Osteoblast (primary cell): ENCODE results near the gene ZNF724. TPM values are rescaled to one million over a fixed set of nuclear protein-coding genes. Genes with fewer than 3 reads are reported as not detected.
"Not testable (repeated sequence)": the region's sequence is repeated elsewhere in the genome, so short reads cannot be mapped to it uniquely, and the experiment has no call there.

ENCODE experiments used
- DNase-seq: peaks from one replicate; pipeline ENCODE4 v3.0.0; 2011; ENCODE audit warnings: low spot score, mixed read lengths; ENCODE audit not compliant: insufficient read length; ENCODE audit errors: missing footprints
- H2AFZ ChIP-seq: 2 replicates; pipeline ENCODE4 v1.6.0; 2011; ENCODE audit warnings: mild to moderate bottlenecking, low read length
- H3K27ac ChIP-seq: 2 replicates; pipeline ENCODE4 v1.5.1; 2011; ENCODE audit warnings: mild to moderate bottlenecking, low read depth, low read length, moderate library complexity
- H3K27me3 ChIP-seq: 2 replicates; pipeline ENCODE4 v1.6.0; 2012; ENCODE audit warnings: mild to moderate bottlenecking, control low read depth, inconsistent platforms, low read length, moderate library complexity; ENCODE audit not compliant: insufficient read depth
- H3K36me3 ChIP-seq: 2 replicates; pipeline ENCODE4 v1.5.1; 2011; ENCODE audit warnings: mild to moderate bottlenecking, low read length, control low read depth, moderate library complexity; ENCODE audit not compliant: insufficient read depth
- H3K4me1 ChIP-seq: 2 replicates; pipeline ENCODE4 v1.5.1; 2011; ENCODE audit warnings: mild to moderate bottlenecking, low read length, control low read depth, moderate library complexity; ENCODE audit not compliant: insufficient read depth
- H3K4me2 ChIP-seq: 2 replicates; pipeline ENCODE4 v1.6.0; 2011; ENCODE audit warnings: mild to moderate bottlenecking, low read length; ENCODE audit not compliant: insufficient read depth
- H3K4me3 ChIP-seq: fragments of 200-600 bp; sonication (generic); 3 replicates; pipeline ENCODE4 v1.5.1; 2012; ENCODE audit warnings: mild to moderate bottlenecking, low read length, inconsistent platforms; ENCODE audit not compliant: insufficient read depth
- H3K79me2 ChIP-seq: 2 replicates; pipeline ENCODE4 v1.6.0; 2012; ENCODE audit warnings: mild to moderate bottlenecking, low read length, control low read depth, inconsistent platforms; ENCODE audit not compliant: insufficient read depth
- H3K9me3 ChIP-seq: 2 replicates; pipeline ENCODE4 v1.5.1; 2011; ENCODE audit warnings: low read depth, low read length, control low read depth
- H4K20me1 ChIP-seq: 2 replicates; pipeline ENCODE4 v1.6.0; 2012; ENCODE audit warnings: mild to moderate bottlenecking, low read length, control low read depth; ENCODE audit not compliant: insufficient read depth
- total RNA-seq: library from RNA; depleted of rRNA; stranded (reverse); fragments of >200 nt; gene quantifications from 2 replicates; pipeline ENCODE4 v1.2.3, GENCODE V29; 2012
- TF ChIP-seq, protein P1 (sequence below): IDR thresholded peaks from 2 replicates; pipeline ENCODE4 v1.5.1; 2011; ENCODE audit warnings: mild to moderate bottlenecking, low read depth, low read length, moderate library complexity; ENCODE audit errors: extremely low read depth

The ZNF724 gene
- total RNA-seq, 1 donor: 2.5 TPM

DNA sequence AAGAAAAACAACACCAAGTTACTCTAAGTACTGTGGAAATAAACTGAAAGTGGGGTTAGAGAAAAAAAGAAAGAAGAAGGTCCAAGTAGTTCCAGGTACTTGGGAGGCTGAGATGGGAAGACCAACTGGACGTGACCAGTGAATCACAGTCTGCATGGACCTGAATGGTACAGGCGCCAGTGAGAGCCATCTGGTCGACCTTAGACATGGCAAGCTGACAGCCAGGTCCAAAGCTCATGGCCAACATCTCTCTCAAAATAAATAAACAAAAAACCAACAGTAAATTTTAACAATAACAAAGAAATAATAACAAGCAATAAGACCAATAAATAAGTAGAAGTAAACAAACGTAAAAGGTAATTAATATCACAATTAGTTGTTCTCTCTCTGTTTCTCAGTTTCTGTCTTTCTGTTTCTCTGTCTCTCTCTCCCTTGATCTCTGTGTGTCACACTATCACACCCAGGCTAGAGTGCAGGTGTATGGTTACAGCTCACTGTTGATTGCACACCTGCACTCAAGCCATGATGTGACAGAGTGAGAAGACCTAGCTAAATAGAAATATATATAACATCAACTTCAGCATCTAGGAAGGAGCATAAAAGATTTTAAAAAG lies 31.6 kb upstream of the ZNF724 start:
- Histone ChIP-seq H4K20me1 (no peaks in the 10 kb centered on the region), H3K4me2 (no peak overlapping the region), H3K79me2 (no peaks in the 10 kb centered on the region), H3K27ac (no peak overlapping the region), H3K4me3 (no peak overlapping the region), H2AFZ (no peak overlapping the region), H3K27me3 (no peaks in the 10 kb centered on the region), H3K36me3 (no peaks in the 10 kb centered on the region), H3K9me3 (no peaks in the 10 kb centered on the region), H3K4me1 (no peaks in the 10 kb centered on the region)
- TF ChIP-seq, protein P1, sequence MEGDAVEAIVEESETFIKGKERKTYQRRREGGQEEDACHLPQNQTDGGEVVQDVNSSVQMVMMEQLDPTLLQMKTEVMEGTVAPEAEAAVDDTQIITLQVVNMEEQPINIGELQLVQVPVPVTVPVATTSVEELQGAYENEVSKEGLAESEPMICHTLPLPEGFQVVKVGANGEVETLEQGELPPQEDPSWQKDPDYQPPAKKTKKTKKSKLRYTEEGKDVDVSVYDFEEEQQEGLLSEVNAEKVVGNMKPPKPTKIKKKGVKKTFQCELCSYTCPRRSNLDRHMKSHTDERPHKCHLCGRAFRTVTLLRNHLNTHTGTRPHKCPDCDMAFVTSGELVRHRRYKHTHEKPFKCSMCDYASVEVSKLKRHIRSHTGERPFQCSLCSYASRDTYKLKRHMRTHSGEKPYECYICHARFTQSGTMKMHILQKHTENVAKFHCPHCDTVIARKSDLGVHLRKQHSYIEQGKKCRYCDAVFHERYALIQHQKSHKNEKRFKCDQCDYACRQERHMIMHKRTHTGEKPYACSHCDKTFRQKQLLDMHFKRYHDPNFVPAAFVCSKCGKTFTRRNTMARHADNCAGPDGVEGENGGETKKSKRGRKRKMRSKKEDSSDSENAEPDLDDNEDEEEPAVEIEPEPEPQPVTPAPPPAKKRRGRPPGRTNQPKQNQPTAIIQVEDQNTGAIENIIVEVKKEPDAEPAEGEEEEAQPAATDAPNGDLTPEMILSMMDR: no peak
- DNase-seq: no peak

- H2AFZ ChIP-seq, H3K27me3 ChIP-seq, DNase-seq, H4K20me1 ChIP-seq, H3K4me1 ChIP-seq, H3K36me3 ChIP-seq, H3K4me3 ChIP-seq, H3K4me2 ChIP-seq, H3K79me2 ChIP-seq, H3K9me3 ChIP-seq, H3K27ac ChIP-seq: not testable (repeated sequence)
Observed at GRCh38 chr19:23278118-23278517, 27.9 kb upstream of the ZNF724 start.

GRCh38 chr19:23273590-23274412 lies 23.6 kb upstream of the ZNF724 start:
- H3K4me3 ChIP-seq: peak overlapping the region; percentile 93
- no peaks in the 10 kb centered on the region for H3K27me3 ChIP-seq
- peaks cover 2% of the 10 kb centered on the region for H3K4me1 ChIP-seq
- H2AFZ ChIP-seq: peak overlapping the region; percentile 100
- H3K4me2 ChIP-seq: peak overlapping the region; percentile 88
- peak overlapping the region; percentile 56 for H3K27ac ChIP-seq
- no peaks in the 10 kb centered on the region for H3K9me3 ChIP-seq
- H3K36me3 ChIP-seq: no peaks in the 10 kb centered on the region
- peak; percentile 94 for DNase-seq
- H4K20me1 ChIP-seq: no peaks in the 10 kb centered on the region
- TF ChIP-seq, protein P1: no peak
- no peaks in the 10 kb centered on the region for H3K79me2 ChIP-seq

DNA sequence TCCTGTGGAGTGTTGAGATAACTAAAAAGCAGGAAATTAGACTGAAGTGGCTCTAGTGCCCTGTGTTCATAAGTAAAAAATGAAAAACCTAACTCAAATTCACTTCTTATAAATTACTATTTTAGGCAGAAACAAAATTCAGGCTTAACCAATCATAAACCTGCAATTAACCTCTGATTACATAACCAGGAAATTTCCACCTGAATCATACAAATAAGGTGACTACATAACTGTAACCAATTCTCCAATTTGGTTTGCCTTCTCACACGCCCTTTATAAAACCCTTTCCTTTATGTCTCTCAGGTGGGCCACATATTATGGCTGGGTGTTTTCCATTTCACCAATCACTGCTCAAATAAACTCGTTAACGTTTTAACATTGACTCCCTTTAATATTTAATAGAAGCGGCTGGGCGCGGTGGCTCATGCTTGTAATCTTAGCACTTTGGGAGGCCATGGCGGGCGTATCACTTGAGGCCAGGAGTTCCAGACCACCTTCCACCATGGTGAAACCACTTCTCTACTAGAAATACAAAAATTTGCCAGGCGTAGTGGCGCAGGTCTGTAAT lies 22.9 kb upstream of the ZNF724 start:
- TF ChIP-seq, protein P1: no peak
- Histone ChIP-seq H3K4me3 (peak overlapping the region; percentile 93), H3K36me3 (no peaks in the 10 kb centered on the region), H2AFZ (peak overlapping the region; percentile 100), H3K4me2 (peak overlapping the region; percentile 88), H3K4me1 (peaks cover 2% of the 10 kb centered on the region), H3K79me2 (no peaks in the 10 kb centered on the region), H3K27me3 (no peaks in the 10 kb centered on the region), H3K9me3 (no peaks in the 10 kb centered on the region), H3K27ac (no peak overlapping the region), H4K20me1 (no peaks in the 10 kb centered on the region)
- DNase-seq: no peak
